HEK293 (cell line): ENCODE measurements around the gene ITPR3.

Experiments used
- CTCF ChIA-PET: fragments of 350-600 bp; formaldehyde crosslinking; extraction: SDS; loops from one replicate; lab custom pipeline; 2021; ENCODE audit warnings: antibody characterized with exemption; lab: Yijun Ruan, JAX
- POLR2A ChIA-PET: fragments of 300-600 bp; formaldehyde crosslinking; extraction: SDS; loops from one replicate; lab custom pipeline; 2020; ENCODE audit warnings: antibody characterized with exemption, inconsistent platforms; lab: Yijun Ruan, JAX
- H3K27ac ChIP-seq: fragments of 200-500 bp; sonication (Bioruptor generic); 2 replicates; pipeline ENCODE4 v1.5.1; 2014; ENCODE audit warnings: low read depth, low read length, control low read depth, inconsistent platforms; ENCODE audit errors: extremely low read depth
- H3K36me3 ChIP-seq, 2 experiments: fragments of 200-500 bp in 1 of 2; sonication (Bioruptor generic) in 1 of 2; 1 replicate in 1 of 2; 2 replicates in 1 of 2; pipeline ENCODE4 v1.5.1; 2014 to 2017; ENCODE audit warnings: inconsistent platforms in 2 of 2, low read length in 2 of 2; ENCODE audit not compliant: control insufficient read depth in 2 of 2, insufficient read depth in 1 of 2
- H3K4me1 ChIP-seq: fragments of 200-500 bp; sonication (Bioruptor generic); 2 replicates; pipeline ENCODE4 v1.5.1; 2014; ENCODE audit warnings: mild to moderate bottlenecking, low read length, inconsistent platforms; ENCODE audit not compliant: control insufficient read depth, insufficient read depth
- H3K4me3 ChIP-seq: 2 replicates; pipeline ENCODE4 v1.5.1; 2011; ENCODE audit warnings: low read depth, mild to moderate bottlenecking, control low read depth, low read length, moderate library complexity
- H3K9me3 ChIP-seq: fragments of 200-500 bp; sonication (Bioruptor generic); 2 replicates; pipeline ENCODE4 v1.5.1; 2014; ENCODE audit warnings: low read depth, low read length, inconsistent platforms; ENCODE audit not compliant: control insufficient read depth, insufficient read depth
- PRDM10 ChIP-seq: fragments of 450-650 bp; formaldehyde crosslinking; IDR thresholded peaks from 2 replicates; pipeline ENCODE4 v1.5.1; 2016; ENCODE audit warnings: missing biosample characterization, missing genetic modification characterization
- REST ChIP-seq: fragments of 450-650 bp; formaldehyde crosslinking; IDR thresholded peaks from 2 replicates; pipeline ENCODE4 v1.5.1; 2016; ENCODE audit warnings: missing biosample characterization, missing genetic modification characterization
- ZBTB20 ChIP-seq: fragments of 450-650 bp; formaldehyde crosslinking; IDR thresholded peaks from 2 replicates; pipeline ENCODE4 v1.5.1; 2016; ENCODE audit warnings: missing biosample characterization, missing genetic modification characterization
- ZFHX2 ChIP-seq: fragments of 450-650 bp; formaldehyde crosslinking; conservative IDR thresholded peaks from 2 replicates; pipeline ENCODE4 v1.5.1; 2016; ENCODE audit warnings: missing biosample characterization, missing genetic modification characterization
- ZNF169 ChIP-seq: fragments of 450-650 bp; formaldehyde crosslinking; IDR thresholded peaks from 2 replicates; pipeline ENCODE4 v1.5.1; 2016; ENCODE audit warnings: missing biosample characterization, missing genetic modification characterization
- ZNF2 ChIP-seq: fragments of 450-650 bp; formaldehyde crosslinking; IDR thresholded peaks from 2 replicates; pipeline ENCODE4 v1.5.1; 2016; ENCODE audit warnings: missing biosample characterization, missing genetic modification characterization
- ZNF335 ChIP-seq: fragments of 450-650 bp; formaldehyde crosslinking; conservative IDR thresholded peaks from 2 replicates; pipeline ENCODE4 v1.5.1; 2016; ENCODE audit warnings: missing biosample characterization, missing genetic modification characterization
- ZNF518A ChIP-seq: fragments of 450-650 bp; formaldehyde crosslinking; conservative IDR thresholded peaks from 2 replicates; pipeline ENCODE4 v1.5.1; 2016; ENCODE audit warnings: low read depth, missing biosample characterization, missing genetic modification characterization
- ZNF623 ChIP-seq: fragments of 450-650 bp; formaldehyde crosslinking; IDR thresholded peaks from 2 replicates; pipeline ENCODE4 v1.5.1; 2016; ENCODE audit warnings: missing biosample characterization, missing genetic modification characterization

The ITPR3 gene

GRCh38 chr6:33704215-33705066 is 83.3 kb downstream of the ITPR3 start (continued):
- peak; percentile 73 for TF ChIP-seq REST (tag by site-specific recombination)
- TF ChIP-seq ZNF169 (tag by site-specific recombination): no peak
- TF ChIP-seq ZNF623 (tag by site-specific recombination): no peak
- no peak for TF ChIP-seq PRDM10 (tag by site-specific recombination)
- no peak for TF ChIP-seq ZBTB20 (tag by site-specific recombination)
- no peak for TF ChIP-seq ZNF2 (tag by site-specific recombination)

- 0 out of 2 replicates have a peak, but pooled peaks have one; percentile 29 for TF ChIP-seq ZNF335 (tag by site-specific recombination)
- 0 out of 2 replicates have a peak, but pooled peaks have one; percentile 7 for TF ChIP-seq ZFHX2 (tag by site-specific recombination)
- no peak for TF ChIP-seq ZNF518A (tag by site-specific recombination)
- ChIA-PET CTCF (interaction anchor here (0.6 to 1.6 kb wide), 4 partner anchors 62 to 344 kb away, joined by 3 to 9 read pairs (median 4); no protein-coding TSS in a partner anchor), POLR2A (interaction anchor here (0.8 to 1.8 kb wide), 3 partner anchors 12 to 118 kb away, joined by 3 to 4 read pairs (median 3); no protein-coding TSS in a partner anchor)
- H3K9me3 ChIP-seq: no peaks in the 10 kb centered on the region
- H3K4me1 ChIP-seq: 0 out of 2 replicates have a peak, but pooled peaks cover 6% of the 10 kb centered on the region
- no peak overlapping the region for H3K4me3 ChIP-seq
- no peak overlapping the region for H3K27ac ChIP-seq
- H3K36me3 ChIP-seq: peaks cover 11 to 57% of the 10 kb centered on the region in 2 experiments
Observed at GRCh38 chr6:33705268-33705885, 84.3 kb downstream of the ITPR3 start.
